HG03064 (cell line): ENCODE results near the gene NEMP2.

Experiments
- ATAC-seq: cut with Tn5 transposase; IDR thresholded peaks from one replicate; pipeline ENCODE4 v1.9.1; 2021; ENCODE audit warnings: low read depth; ENCODE audit not compliant: unreplicated experiment

Gene NEMP2

GRCh38 chr2:190534310-190535120, at the start of gene NEMP2:
Gene NEMP2 (minus strand): TSS chr2:190534722. CDS start chr2:190534655, 67 bp downstream.
- peak; percentile 59 for ATAC-seq

GRCh38 chr2:190583507-190584337, 49.2 kb upstream of the NEMP2 start:
- ATAC-seq: peak; percentile 78

DNA sequence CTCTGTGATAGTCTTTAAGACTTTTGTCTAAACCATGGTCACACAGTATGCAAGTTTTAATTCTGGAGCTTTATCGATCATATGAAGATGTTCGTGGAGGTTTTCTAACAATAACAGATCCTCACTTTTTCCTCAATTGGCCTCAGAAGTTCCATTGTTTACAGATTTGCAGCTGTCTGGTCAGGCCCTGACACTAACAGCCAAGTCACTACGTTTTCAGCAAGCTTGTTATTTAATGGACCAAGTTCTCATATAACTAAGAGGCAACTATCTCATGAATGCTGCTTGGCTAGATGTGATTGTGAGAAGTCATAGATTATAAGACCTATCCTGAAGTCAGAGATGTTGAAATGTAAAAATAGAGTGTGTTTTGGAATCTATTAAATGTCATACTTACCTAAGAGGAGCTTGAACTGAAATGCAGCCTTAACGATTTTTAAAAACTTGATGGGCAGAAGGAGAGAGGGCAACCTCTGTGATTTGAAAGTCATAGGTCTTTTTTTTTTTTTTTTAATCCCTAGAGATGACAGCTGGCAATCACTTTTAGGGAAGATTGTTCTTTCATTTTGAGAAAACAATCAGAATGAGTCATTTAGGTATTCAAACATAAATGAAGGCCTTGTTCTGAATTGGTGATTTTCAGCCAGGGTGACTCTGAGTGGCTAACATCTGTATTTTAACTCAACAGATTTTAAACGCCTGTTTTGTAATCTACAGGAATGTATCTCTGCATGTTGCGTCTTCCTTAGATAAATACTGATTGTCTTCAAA, 48.4 kb upstream of the NEMP2 start:
- ATAC-seq: peak; percentile 62

DNA sequence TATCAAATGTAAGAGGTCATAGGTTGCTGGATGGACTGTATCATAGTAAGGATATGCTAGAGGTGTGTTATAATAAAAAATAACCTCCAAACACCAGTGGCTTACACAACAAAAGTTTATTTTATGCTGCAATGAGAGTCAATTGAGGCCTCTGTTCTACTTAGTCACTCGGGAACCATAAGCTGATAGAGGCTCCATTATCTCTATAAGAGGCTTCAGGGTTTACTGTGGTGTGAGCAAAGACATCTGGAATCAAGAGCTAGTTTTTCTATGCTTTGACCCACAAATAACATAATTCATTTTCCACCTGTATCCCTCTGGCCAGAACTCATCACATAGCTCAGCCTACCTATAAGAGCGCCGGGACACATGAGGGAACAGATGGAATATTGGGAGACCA, 47.5 kb upstream of the NEMP2 start:
- ATAC-seq: no peak

DNA sequence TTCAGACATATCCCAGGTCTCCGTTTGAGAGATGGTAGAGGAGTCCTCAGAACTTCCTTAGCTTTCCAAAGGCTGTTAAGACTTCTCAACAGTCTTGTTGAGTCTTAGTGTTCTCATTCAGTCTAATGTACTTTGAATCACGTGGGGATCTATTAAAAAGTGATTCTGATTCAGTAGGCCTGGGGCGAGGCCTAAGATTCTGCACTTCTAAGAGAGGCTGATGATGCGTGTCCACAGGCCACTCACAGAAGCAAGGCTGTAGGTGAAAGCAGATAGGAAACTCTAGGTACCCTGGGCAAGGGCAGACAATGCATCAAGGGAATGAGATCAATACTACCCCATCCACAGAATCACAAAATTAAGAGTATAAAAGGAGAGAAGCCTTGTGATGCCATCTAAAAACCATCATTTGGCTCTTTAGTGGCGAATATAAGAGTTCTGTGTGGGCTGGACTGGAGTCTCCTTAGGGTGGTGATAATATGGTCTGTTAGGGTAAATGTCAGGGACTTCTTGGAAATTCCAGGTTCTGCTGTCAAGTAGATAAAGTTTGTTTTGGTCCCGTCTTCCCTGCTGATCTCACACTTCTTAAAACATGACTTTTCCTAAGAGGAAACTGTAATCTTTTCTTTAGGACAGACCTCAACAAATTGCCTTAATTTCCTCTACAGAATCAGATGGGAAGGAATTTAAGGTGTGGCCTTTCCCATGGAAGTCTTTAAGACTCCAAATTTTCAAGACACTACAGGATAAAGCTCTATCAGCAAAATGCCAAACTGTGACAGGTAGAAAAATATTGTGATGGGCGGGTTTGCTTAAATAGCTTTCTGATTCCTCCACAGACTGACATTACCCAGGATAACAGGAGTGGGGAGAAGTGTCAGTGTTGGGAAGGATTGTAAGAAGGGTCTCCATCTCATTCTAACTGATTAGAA, 45.7 kb upstream of the NEMP2 start:
- no peak for ATAC-seq

- no peak for ATAC-seq
Measured at GRCh38 chr2:190579058-190579410, 44.5 kb upstream of the NEMP2 start.

DNA sequence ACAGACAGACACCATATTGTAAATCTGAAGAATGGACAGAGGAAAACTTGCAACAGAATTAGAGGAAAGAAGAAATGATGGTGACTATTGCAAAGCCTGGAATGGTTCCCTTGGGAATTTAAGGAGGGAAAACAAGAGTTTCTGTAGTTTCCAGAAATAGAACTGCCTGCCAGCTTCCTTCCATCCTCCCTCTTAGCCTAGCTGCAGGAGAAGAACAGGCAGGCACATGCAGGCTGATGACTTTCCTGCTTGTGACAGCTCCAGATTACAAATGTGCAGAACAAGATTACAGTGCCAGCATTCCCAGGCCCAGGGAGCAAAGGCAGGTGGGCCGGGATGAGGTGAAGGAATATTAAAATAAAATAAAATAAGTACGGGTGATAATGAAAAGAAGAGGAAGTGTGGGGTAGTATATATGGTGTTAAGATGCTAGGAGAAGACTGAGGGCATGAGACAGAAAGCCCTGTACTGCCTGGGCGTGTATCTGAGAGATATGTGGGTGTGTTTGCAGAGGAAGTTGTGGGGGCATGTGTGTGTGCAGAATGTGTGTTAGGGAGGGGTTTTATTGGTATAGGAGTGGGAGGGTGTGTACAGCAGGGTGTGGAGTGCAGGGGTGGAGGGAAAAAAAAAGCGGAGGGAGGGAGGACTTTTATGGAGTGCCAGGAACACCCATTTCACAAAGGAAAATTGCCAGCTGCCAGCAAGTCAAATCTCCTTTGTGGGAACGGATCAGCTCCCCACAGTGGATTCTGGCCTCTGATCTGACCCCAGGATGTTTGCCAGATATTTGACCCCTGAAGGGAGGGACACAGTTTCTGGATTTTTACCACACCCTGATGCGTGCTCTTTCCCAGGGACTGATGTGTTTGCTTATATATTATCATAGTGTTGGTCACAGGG, 43.9 kb upstream of the NEMP2 start:
- ATAC-seq: no peak

DNA sequence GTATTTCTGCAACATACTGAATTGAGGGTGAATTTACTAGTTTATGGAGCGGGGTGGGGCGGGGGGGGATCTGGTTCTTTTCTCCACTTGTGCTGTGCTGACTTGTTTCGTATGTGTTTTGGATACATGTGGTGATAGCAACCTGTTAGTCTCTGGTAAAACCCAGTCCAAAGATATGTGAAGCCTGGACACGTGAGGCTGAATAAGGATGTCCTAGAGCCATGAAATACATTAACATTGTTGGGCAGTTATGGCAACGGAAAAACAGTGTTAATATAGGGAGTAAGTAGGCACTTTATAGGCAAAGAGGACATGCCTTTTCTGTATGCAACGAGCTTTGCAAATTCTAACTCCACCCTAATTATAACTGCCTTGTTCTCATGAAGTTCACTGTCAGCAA, 42.1 kb upstream of the NEMP2 start:
- ATAC-seq: no peak

- ATAC-seq: no peak
Measured at GRCh38 chr2:190575263-190575662, 40.7 kb upstream of the NEMP2 start.

GRCh38 chr2:190574169-190574568, 39.6 kb upstream of the NEMP2 start:
- ATAC-seq: no peak

DNA sequence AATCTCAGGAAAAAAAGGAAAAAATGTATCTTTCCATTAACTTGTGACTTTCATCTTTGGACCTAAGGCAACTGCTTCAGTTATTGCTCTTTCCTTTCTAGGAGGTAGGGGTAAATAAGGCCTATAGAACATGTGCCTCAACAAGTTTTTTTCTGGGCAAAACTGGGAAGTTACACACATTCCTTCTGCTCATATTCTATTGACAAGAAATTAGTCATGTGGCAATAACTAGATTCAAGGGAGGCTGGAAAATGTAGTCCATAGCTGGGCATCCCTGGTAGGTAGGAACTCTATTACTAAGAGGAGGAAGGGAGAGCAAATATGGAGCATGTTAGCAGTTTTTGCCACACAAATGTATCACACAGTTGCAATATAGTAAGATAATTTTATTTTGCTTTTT, 37.7 kb upstream of the NEMP2 start:
- ATAC-seq: no peak

DNA sequence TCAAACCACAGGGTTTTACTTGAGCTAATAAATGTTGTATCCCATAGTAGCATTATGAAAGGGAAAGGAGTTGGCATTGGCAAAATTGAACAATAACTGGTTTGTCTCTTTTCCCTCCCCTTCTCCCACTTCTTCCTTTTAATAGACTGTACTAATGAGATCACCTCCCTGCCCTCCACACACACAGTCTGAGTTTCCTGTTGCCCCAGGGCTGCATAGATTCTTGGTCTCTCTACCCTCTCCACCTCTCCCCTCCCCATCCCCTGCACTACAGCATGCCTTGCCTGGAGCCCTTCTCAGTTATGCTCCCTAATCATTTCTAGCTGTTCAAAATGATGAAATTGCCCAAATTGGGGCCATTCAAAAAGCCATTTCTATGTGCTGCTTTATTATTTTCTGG, 37.2 kb upstream of the NEMP2 start:
- no peak for ATAC-seq

GRCh38 chr2:190570871-190571270, 36.3 kb upstream of the NEMP2 start:
- no peak for ATAC-seq

DNA sequence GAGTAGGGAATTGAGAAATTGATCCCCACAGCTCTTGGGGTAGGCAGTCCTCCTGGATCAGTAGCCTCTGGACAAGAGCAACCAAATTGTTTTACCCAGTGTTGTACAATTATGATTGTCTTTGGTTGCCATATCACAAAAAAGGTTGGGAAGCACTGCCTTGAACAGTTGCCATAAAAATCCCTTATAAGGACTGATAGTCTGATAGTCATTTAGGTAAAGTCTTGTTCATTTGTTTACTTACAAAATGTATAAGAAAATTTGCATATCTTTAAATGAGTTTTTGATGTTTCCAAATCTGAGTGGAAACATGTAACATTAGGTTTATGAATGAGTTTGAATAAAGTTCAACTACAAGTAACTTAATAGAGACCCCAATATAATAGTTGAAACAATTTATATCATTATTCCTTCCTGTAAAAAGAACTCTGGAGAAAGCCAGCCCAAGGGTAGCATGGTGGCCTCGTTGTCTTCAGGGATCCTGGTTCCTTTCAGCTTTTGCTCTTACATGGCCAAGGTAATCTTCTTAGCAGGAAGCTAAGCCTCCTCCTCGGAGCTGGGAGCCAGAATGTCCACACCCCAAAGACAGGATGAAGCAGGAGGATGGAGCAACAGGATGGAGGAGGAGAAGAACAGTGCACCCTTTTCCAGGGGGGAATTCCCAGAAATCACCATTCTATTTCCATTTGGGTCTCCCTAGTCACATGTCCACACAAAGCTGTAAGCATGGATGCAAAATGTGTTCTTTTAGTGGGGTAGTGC, 35.7 kb upstream of the NEMP2 start:
- ATAC-seq: no peak

GRCh38 chr2:190564838-190565237, 30.3 kb upstream of the NEMP2 start:
- no peak for ATAC-seq

GRCh38 chr2:190563646-190564045, 29.1 kb upstream of the NEMP2 start:
- ATAC-seq: no peak

DNA sequence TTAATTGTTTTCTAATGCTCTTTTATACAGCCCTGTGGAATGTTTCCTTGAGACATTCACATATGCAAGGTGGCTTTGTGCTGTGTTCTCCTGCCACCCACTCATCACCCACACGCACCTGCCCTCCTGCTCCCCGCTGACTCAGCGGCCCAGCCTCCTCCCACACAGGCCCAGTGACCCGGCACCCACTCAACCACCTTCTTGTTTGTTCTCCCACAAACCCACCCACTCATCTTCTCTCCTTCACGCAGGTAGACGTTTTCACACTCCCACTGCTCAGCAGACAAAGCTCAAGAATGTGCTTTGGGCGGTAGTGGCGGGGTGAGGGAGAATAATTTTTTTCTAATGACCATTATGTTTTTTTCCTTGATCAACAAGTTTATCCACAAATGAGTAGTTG, 28.6 kb upstream of the NEMP2 start:
- ATAC-seq: no peak

DNA sequence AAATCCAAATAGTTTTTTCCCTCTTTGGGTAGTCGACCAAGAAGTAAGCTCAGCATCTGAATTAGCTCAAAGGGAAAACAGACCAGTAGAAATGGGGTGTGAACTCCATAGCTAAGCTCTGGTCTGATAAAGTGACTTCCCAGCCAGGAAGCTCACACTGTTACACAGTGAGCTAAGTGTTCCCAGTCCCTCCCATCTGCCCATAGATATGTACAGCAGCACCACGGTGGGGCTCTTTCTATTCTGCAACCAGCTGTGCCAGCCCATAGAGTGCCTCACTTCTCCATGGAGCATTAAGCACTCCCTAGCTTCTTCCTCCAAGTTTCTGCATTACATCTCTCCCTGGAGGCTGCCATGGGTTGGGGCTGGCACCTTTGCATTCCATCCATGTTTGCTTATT, 27.6 kb upstream of the NEMP2 start:
- ATAC-seq: no peak
